ENCODE data around the gene FIGNL1. TPM values are rescaled to one million over a fixed set of nuclear protein-coding genes. Genes with fewer than 3 reads are reported as not detected.

Gene FIGNL1
- polyA plus RNA-seq, 3 donors, result 0.55 to 2.4 (median 1.8) TPM

DNA sequence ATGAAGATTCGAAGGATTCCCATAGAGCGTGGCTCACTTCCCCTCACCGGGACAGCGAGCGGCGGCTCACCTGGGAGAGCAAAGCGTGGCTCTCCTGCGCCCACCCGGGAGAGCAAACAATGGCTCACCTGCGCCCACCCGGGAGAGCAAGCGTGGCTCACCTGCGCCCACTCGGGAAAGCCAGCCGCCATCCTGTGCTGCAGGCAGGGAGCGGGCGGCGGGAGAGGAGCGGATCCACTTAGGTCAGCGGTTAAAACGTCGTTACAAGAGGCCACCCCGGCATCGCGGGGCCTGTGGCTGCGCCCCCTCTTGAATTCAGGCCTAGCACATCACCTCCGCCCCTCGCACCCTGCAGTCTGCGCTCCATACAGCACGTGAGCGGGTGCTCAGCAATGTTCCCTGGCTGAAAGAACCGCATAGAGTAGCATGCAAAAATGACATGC lies 461 bp upstream of the FIGNL1 start:
- Histone ChIP-seq H3K4me3 (replicated peaks in 1 of 3; ENCODE audit: low read depth in 2 of 3, low read length in 3 of 3) (peak overlapping the region; percentile 76 to 91 (median 82)), H3K36me3 (replicated peaks in 1 of 2; ENCODE audit: control insufficient read depth in 1 of 2, insufficient read depth in 2 of 2, low read length in 2 of 2) (peaks cover 13 to 15% of the 10 kb centered on the region in 2 donors), H3K4me2 (replicated peaks; ENCODE audit: extremely low read depth, low read length, poor library complexity, severe bottlenecking) (peak overlapping the region; percentile 93), H3K27me3 (ENCODE audit: control insufficient read depth in 2 of 2, insufficient read depth in 2 of 2, low read length in 2 of 2) (no peaks in the 10 kb centered on the region), H2AFZ (ENCODE audit: insufficient read depth, low read depth, low read length, poor library complexity, severe bottlenecking) (peak overlapping the region; percentile 100), H4K20me1 (ENCODE audit: insufficient read depth, low read length) (no peaks in the 10 kb centered on the region), H3K4me1 (ENCODE audit: control insufficient read depth in 1 of 2, insufficient read depth in 2 of 2, low read length in 2 of 2) (peaks cover 11 to 18% of the 10 kb centered on the region in 2 donors), H3K9ac (ENCODE audit: insufficient read depth, low read length, poor library complexity, severe bottlenecking) (peak overlapping the region; percentile 72), H3K27ac (ENCODE audit: low read depth in 1 of 2, low read length in 2 of 2) (peak overlapping the region in 1 of 2 donors; percentile 71), H3K79me2 (ENCODE audit: insufficient read depth, low read length) (peaks cover 47% of the 10 kb centered on the region), H3K9me3 (replicated peaks in 1 of 2; ENCODE audit: control insufficient read depth in 1 of 2, insufficient read depth in 1 of 2, low read length in 2 of 2) (no peaks in the 10 kb centered on the region)
- 7% methylated on average over 27 of the region's 32 CpGs for WGBS (ENCODE audit: insufficient coverage)
- DNase-seq, result no peak
- H3K4me3 Mint-ChIP-seq, result peak overlapping the region; percentile 89 to 94
- TF ChIP-seq, protein P1, sequence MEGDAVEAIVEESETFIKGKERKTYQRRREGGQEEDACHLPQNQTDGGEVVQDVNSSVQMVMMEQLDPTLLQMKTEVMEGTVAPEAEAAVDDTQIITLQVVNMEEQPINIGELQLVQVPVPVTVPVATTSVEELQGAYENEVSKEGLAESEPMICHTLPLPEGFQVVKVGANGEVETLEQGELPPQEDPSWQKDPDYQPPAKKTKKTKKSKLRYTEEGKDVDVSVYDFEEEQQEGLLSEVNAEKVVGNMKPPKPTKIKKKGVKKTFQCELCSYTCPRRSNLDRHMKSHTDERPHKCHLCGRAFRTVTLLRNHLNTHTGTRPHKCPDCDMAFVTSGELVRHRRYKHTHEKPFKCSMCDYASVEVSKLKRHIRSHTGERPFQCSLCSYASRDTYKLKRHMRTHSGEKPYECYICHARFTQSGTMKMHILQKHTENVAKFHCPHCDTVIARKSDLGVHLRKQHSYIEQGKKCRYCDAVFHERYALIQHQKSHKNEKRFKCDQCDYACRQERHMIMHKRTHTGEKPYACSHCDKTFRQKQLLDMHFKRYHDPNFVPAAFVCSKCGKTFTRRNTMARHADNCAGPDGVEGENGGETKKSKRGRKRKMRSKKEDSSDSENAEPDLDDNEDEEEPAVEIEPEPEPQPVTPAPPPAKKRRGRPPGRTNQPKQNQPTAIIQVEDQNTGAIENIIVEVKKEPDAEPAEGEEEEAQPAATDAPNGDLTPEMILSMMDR (IDR thresholded peaks at IDR 0.05), result no peak
- H3K27ac Mint-ChIP-seq, result peak overlapping the region in 4 of 7 donors; percentile 69 to 83 (median 74)
- H3K9me3 Mint-ChIP-seq, result no peaks in the 10 kb centered on the region
- peaks cover 22% of the 10 kb centered on the region for H3K4me1 Mint-ChIP-seq
- H3K36me3 Mint-ChIP-seq, result peaks cover 14 to 16% of the 10 kb centered on the region in 2 donors
- H3K27me3 Mint-ChIP-seq (ENCODE audit: low read depth in 3 of 3), result peaks cover 0 to 3% (median 0%) of the 10 kb centered on the region in 3 donors
- intact Hi-C loops (cut with micrococcal nuclease), result no loop called here

DNA sequence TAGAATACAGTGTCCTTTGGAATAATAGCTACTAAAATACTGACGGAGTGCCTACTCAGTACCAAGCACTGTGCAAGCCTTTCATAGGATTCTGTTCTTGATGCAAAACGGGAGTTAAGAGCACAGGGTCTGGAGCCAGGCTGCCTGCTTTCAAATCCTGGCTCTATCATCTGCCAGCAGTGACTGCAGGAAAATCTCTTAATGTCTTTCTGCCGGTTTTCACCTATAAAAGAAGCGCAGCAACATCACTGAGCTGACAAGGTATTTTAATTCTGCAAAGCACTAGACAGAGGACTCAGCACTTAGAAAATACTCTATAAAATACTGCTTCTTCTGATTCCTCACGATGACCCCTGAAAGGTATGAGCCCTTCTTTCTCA lies 659 bp downstream of the FIGNL1 start:
- Mint-ChIP-seq H3K4me1 (peaks cover 18% of the 10 kb centered on the region), H3K27me3 (ENCODE audit: low read depth in 3 of 3) (peaks cover 0 to 3% (median 0%) of the 10 kb centered on the region in 3 donors), H3K27ac (peak overlapping the region in 1 of 7 donors; percentile 81), H3K4me3 (peak overlapping the region; percentile 89 to 94), H3K36me3 (peaks cover 20 to 22% of the 10 kb centered on the region in 2 donors), H3K9me3 (no peaks in the 10 kb centered on the region)
- Histone ChIP-seq H4K20me1 (ENCODE audit: insufficient read depth, low read length) (no peaks in the 10 kb centered on the region), H3K4me3 (replicated peaks in 1 of 3; ENCODE audit: low read depth in 2 of 3, low read length in 3 of 3) (peak overlapping the region; percentile 76 to 91 (median 82)), H3K27me3 (ENCODE audit: control insufficient read depth in 2 of 2, insufficient read depth in 2 of 2, low read length in 2 of 2) (no peaks in the 10 kb centered on the region), H3K9ac (ENCODE audit: insufficient read depth, low read length, poor library complexity, severe bottlenecking) (peak overlapping the region; percentile 72), H3K36me3 (replicated peaks in 1 of 2; ENCODE audit: control insufficient read depth in 1 of 2, insufficient read depth in 2 of 2, low read length in 2 of 2) (peaks cover 19 to 26% of the 10 kb centered on the region in 2 donors), H3K4me1 (ENCODE audit: control insufficient read depth in 1 of 2, insufficient read depth in 2 of 2, low read length in 2 of 2) (peaks cover 11 to 18% of the 10 kb centered on the region in 2 donors), H2AFZ (ENCODE audit: insufficient read depth, low read depth, low read length, poor library complexity, severe bottlenecking) (peak overlapping the region; percentile 100), H3K27ac (ENCODE audit: low read depth in 1 of 2, low read length in 2 of 2) (peak overlapping the region in 1 of 2 donors; percentile 71), H3K4me2 (replicated peaks; ENCODE audit: extremely low read depth, low read length, poor library complexity, severe bottlenecking) (peak overlapping the region; percentile 93), H3K79me2 (ENCODE audit: insufficient read depth, low read length) (peaks cover 53% of the 10 kb centered on the region), H3K9me3 (replicated peaks in 1 of 2; ENCODE audit: control insufficient read depth in 1 of 2, insufficient read depth in 1 of 2, low read length in 2 of 2) (no peaks in the 10 kb centered on the region)
- no peak for DNase-seq
- 11% methylated on average over 4 of the region's 5 CpGs for WGBS (ENCODE audit: insufficient coverage)
- intact Hi-C loops (cut with micrococcal nuclease), result no loop called here
- TF ChIP-seq, protein P1 (IDR thresholded peaks at IDR 0.05), result no peak
